Stimulated activated CD4-positive, alpha-beta T cell treated with anti-CD3 and anti-CD28 coated beads, Interleukin-2, amount 100 ng/mL, for 48 hours (primary cell): ENCODE results near the gene KRT16.
A peak's percentile ranks its signal among the peaks of the same experiment; 100 is the strongest.
"Not testable (repeated sequence)": the region's sequence is repeated elsewhere in the genome, so short reads cannot be mapped to it uniquely, and the experiment has no call there.

Source experiments
- DNase-seq, 2 donors: peaks; one replicate each; pipeline ENCODE4 v3.0.0-alpha.2; 2020

The KRT16 gene

DNA sequence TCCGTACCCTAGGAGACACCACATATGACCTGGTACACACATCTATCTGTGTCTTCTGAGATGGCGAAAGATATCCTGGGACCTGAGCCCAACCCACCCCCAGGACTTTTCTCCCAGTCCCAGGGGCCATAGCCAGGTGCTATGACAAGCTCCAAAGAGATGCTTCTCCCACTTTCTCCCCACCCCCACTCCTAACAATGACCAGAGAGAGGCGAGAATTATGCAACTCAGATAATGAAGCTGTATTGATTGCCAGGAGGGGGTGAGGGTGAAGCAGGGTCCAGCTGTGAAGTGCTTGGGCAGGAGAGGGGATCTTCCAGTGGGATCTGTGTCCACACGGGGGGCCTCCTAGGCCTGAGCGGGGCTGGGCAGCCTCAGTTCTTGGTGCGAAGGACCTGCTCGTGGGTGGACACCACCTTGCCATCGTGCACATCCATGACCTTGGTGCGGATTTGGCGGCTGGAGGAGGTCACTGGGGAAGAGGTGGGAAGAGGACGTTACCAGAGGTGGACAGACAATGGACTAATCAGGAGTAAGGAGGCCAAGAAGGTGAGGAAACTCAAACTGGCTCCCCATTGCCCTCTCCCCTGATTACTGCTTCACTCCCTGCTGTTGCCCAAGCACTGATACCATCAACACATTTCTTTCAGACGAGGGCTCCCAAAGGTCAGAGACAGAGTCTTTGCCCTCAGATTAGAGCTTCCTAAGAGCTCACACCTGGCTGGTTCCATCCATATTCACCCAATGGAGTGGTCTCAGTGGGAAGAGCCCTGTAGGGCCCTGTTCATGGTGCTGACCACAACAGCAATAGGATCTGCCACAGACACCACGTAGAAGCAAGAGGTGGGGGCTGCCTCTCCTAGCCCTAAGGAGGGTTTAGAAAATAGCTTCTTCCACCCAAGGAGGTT, 30.3 kb downstream of the KRT16 start:
- DNase-seq: not testable (repeated sequence)

- DNase-seq: no peak
These were observed 31.1 kb downstream of the KRT16 start for GRCh38 chr17:41581366-41582060.

DNA sequence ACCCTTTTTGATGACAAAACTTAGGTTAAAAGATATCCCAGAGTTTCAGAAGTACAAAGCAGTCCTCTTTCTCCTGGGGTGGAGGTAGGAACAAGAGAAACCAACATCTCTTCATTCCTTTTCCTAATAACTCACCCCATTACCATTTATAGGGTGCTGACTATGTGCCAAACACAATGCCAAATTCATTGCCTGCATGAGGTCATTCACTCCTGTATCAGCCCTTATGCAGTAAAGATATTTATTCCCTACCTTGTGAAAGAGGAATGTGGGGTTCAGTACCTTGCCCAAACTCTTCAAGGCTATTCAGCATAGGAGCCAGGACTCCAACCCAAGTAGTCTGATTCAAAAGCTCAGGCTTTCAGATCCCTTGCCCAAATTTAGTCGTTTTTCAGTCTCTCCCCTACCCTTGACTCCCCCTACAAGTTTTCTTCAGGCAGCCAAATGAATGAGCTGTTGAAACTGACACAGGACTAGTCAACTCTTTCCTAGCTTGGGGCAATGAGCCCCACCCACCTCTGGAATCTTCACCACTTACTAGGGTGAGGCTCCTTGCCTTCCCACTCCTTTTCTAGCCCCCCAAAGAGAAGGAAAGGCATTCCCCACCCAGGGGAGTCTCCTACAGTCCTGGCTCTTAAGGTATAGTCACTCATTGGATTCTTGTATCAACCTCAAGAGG, 31.7 kb downstream of the KRT16 start:
- DNase-seq: no peak

- no peak for DNase-seq
These were observed 32.4 kb downstream of the KRT16 start for GRCh38 chr17:41580244-41580575.

DNA sequence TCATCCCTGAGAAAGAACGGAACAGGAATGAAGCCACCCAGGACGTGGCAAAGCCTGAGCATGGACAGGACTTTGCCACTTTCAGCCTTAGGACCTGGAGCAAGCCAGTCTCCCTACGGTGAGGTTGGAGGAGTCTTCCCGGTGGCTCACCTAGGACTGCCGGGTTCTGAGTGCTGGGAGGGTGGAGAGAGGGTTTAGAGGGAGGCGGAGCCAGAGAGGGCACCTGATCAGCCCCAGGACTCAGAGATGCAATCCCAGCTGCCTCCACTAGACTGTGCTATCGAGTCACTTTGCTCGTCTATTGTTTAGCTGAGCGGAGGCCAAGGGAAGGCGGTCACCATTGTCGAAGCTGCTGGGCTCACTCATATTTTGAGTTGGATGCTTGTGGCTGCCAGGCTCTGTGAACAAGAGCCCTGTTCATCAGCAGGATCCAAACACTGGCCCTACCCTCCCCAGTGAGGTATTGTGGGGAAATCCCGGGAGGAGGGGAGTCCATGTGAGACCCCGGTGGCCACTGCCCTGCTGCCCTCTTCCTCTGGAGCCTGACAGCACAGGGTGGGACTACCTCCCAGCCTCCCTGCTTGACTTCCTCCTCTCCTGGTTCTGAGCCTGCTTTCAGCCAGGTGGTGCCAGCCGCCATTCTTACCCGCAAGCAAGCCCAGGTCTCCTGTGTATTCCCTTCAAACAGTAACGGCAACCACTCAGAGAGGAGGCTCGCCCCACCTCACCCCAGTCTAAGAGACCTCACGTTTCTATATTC, 32.9 kb downstream of the KRT16 start:
- DNase-seq: peak; percentile 76

- no peak for DNase-seq
These were observed 33.6 kb downstream of the KRT16 start for GRCh38 chr17:41578971-41579370.

GRCh38 chr17:41578538-41578937, 34.0 kb downstream of the KRT16 start:
- no peak for DNase-seq

DNA sequence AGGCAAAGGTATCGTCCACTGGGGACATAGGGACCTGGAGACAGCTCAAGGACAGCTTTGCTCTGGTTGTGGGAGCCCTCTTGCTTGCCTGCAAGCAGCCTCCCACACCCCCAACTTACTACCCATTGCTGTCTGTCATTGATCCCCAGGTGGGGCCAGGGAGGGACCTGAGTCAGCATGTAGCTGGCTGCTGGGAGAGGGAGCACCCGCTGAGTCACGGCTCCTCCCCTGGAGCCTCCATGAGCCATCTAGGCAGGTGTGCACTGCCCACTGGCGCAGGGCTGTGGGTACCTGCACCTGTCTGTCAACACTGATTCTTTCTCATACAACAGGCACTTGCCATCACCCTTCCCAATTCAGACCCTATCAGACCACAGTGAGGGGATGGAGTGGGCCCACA, 35.8 kb downstream of the KRT16 start:
- DNase-seq: not testable (repeated sequence)

GRCh38 chr17:41575336-41575735, 37.2 kb downstream of the KRT16 start:
- DNase-seq: no peak

- no peak for DNase-seq
These were observed 40.8 kb downstream of the KRT16 start, which contains the start of gene KRT9 for GRCh38 chr17:41571561-41572434. Gene KRT9 (minus strand): TSS chr17:41572059. CDS start chr17:41571992, 67 bp downstream.

GRCh38 chr17:41567317-41567716, 45.2 kb downstream of the KRT16 start:
- DNase-seq: no peak

DNA sequence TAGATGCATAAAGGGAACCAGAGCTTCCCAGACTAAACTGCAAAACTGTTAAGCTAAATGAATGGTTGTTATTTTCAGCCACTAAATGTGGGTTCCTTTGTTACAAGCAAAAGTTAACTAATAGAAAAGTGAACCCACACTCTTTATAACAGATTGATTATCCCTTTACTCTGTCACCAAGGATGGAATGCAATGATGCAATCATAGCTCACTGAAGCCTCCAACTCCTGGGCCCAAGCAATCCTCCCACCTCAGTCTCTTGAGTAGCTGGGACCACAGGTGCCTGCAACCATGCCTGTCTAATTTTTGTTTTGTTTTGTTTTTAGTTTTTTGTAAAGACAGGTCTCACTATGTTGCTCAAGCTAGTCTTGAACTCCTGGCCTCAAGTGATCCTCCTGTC, 47.2 kb downstream of the KRT16 start:
- no peak for DNase-seq

- no peak for DNase-seq
These were observed 48.9 kb downstream of the KRT16 start for GRCh38 chr17:41563607-41564170.

- no peak for DNase-seq
These were observed 51.0 kb downstream of the KRT16 start for GRCh38 chr17:41561554-41561953.
